Body of pancreas (tissue), 4 donors: ENCODE results near the gene CTIF. TPM values are rescaled to one million over a fixed set of nuclear protein-coding genes. Genes with fewer than 3 reads are reported as not detected.

ENCODE experiments used
- ATAC-seq: fragments of 150-250 bp; one replicate; pipeline ENCODE4 v1.9.1; 2016
- DNase-seq, 4 donors: peaks; one replicate each; pipeline ENCODE4 v3.0.0-alpha.2; 2019
- H3K27ac ChIP-seq, 4 donors: fragments of 200-600 bp; sonication (generic); 1 replicate in 3 of 4; 2 replicates in 1 of 4; pipeline versions ENCODE4 v1.5.1 to v1.6.1; 2016 to 2019; ENCODE audit warnings: mild to moderate bottlenecking in 1 of 4, mixed read lengths in 1 of 4, moderate library complexity in 1 of 4
- H3K27me3 ChIP-seq, 2 donors: fragments of 200-600 bp; sonication (generic); one replicate each; pipeline ENCODE4 v1.6.0; 2016; ENCODE audit warnings: mild to moderate bottlenecking in 1 of 2
- H3K36me3 ChIP-seq, 2 donors: fragments of 200-600 bp; sonication (generic); replicated peaks in 1 of 2; 2 replicates each; pipeline ENCODE4 v1.5.1; 2016; ENCODE audit warnings: low read depth in 2 of 2; ENCODE audit not compliant: insufficient read depth in 1 of 2
- H3K4me1 ChIP-seq: fragments of 200-600 bp; sonication (generic); one replicate; pipeline ENCODE4 v1.6.0; 2016
- H3K4me3 ChIP-seq, 2 donors: fragments of 200-600 bp; sonication (generic); 1 replicate in 1 of 2; 2 replicates in 1 of 2; pipeline ENCODE4 v1.5.1; 2016 to 2019
- H3K9me3 ChIP-seq, 3 donors: fragments of 200-600 bp; sonication (generic); 1 replicate in 2 of 3; 2 replicates in 1 of 3; pipeline ENCODE4 v1.5.1; 2016
- POLR2A ChIP-seq, 3 donors: fragments of 450-650 bp; IDR thresholded peaks; one replicate each; pipeline ENCODE4 v1.6.1; 2016; ENCODE audit warnings: antibody characterized with exemption in 3 of 3, mild to moderate bottlenecking in 2 of 3
- WGBS, 2 donors: methylation state at CpG; one replicate each; pipeline ENCODE4 v1.1.5; 2017; 5-methylcytosine and 5-hydroxymethylcytosine counted together
- intact Hi-C: fragments of 100-400 bp; cut with DNase I; formaldehyde crosslinking; loops from one replicate; pipeline ENCODE4 v1.15.1; 2023
- total RNA-seq, 2 donors: library from RNA; depleted of rRNA; stranded (reverse); fragments of >200 nt; gene quantifications; one replicate each; pipeline ENCODE4 v1.1.0, GENCODE V29; 2016
- TF ChIP-seq, protein P1 (sequence below), 7 experiments: fragments of 450-650 bp in 4 of 7; fragments of 200-600 bp in 3 of 7; sonication (generic) in 3 of 7; IDR thresholded peaks; one replicate each; pipeline ENCODE4 v1.5.1; 2016 to 2019; ENCODE audit warnings: antibody characterized with exemption in 7 of 7

Gene CTIF
- total RNA-seq, 2 donors from 2014 or later = 18.7 to 24.4 TPM

DNA sequence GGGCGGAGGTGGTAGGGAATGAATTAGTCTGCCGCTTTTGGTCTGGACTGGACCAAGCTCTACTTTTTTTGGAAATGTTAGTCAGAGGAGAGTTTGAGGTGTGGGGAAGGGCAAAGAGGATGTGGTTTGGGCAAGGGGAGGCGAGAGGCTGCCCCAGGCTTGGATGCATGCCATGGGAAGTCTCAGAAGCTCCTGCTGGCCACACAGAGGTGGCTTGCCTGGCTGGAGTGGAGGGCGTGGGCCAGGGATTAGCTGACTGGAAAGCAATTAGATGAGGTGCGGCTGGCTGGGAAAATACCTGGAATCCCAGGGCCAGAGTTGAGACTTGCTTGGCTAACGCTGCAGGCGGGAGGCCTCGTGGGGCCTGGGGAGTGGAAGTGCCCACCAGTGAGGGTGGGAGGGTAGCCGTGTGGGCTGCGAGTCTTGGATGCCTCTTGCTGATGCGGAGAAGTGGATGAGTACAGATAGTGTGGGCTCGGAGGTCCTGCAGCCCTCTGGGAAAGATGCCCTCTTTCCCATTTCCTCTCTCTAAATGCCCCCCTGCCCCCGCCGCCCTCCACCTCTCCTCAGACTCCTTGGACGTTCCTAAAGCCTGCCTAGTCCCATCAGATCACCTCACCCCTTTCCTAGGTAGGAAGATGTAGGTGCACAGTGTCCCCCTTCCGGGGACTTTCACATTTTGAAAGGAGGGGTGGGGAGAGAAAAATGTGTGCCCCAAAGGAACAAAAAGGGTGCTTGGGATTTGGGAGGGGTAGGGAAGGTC is 294.3 kb downstream of the CTIF start:
- Histone ChIP-seq H3K27ac (peak overlapping the region in 1 of 4 donors; percentile 23), H3K4me3 (no peak overlapping the region), H3K36me3 (no peaks in the 10 kb centered on the region), H3K4me1 (peaks cover 10% of the 10 kb centered on the region), H3K9me3 (no peaks in the 10 kb centered on the region), H3K27me3 (no peaks in the 10 kb centered on the region)
- intact Hi-C loops = no loop called here
- DNase-seq (peak in 3 of 4 donors; percentile 34 to 56 (median 43)), ATAC-seq (peak; percentile 32)
- 71 to 77% methylated on average over 15 to 16 of the region's 16 CpGs for WGBS, 2 donors
- TF ChIP-seq POLR2A (IDR thresholded peaks at IDR 0.05) = no peak
- TF ChIP-seq, protein P1, sequence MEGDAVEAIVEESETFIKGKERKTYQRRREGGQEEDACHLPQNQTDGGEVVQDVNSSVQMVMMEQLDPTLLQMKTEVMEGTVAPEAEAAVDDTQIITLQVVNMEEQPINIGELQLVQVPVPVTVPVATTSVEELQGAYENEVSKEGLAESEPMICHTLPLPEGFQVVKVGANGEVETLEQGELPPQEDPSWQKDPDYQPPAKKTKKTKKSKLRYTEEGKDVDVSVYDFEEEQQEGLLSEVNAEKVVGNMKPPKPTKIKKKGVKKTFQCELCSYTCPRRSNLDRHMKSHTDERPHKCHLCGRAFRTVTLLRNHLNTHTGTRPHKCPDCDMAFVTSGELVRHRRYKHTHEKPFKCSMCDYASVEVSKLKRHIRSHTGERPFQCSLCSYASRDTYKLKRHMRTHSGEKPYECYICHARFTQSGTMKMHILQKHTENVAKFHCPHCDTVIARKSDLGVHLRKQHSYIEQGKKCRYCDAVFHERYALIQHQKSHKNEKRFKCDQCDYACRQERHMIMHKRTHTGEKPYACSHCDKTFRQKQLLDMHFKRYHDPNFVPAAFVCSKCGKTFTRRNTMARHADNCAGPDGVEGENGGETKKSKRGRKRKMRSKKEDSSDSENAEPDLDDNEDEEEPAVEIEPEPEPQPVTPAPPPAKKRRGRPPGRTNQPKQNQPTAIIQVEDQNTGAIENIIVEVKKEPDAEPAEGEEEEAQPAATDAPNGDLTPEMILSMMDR (IDR thresholded peaks at IDR 0.05) = no peak

DNA sequence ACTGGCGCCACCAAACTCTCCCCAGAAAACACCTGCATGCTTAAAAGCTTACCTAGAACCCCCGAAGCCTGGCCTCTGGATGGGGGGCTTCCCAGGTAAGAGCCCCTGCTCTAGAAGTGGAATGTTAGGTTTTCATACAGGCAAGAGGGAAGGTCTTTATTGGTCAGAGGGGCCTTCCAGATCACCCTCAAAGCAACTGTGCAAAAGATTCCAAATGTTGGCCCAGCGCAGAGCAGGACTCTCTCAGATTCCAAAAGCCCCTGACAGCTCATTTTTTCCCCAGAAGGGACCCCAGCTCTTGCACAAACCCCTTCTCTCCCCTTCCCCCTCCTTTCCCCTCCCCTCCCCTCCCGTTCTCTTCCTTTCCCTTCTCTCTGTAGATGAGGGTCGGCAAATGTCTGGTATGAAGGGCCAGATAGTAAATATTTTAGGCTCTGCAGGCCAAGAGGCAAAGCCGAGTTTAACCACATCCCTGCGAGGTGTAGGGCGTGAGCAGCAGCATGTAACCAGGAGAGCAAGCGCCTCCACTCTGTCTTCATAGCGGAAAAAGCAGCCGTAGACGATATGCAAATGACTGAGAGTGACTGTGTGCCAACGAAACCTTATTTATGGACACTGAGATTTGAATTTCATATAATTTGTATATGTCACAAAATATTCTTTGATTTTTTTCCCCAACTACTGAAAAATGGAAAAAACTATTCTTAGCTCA is 295.0 kb downstream of the CTIF start:
- Histone ChIP-seq H3K27ac (peak overlapping the region in 1 of 4 donors; percentile 44), H3K36me3 (no peaks in the 10 kb centered on the region), H3K4me1 (peaks cover 10% of the 10 kb centered on the region), H3K27me3 (no peaks in the 10 kb centered on the region), H3K4me3 (no peak overlapping the region), H3K9me3 (no peaks in the 10 kb centered on the region)
- intact Hi-C loops = no loop called here
- ATAC-seq = no peak
- WGBS, 2 donors = 76 to 78% methylated on average over 13 of the region's 13 CpGs
- TF ChIP-seq, protein P1 (IDR thresholded peaks at IDR 0.05) = no peak
- TF ChIP-seq POLR2A (IDR thresholded peaks at IDR 0.05) = no peak
- DNase-seq = peak in 1 of 4 donors; percentile 6

DNA sequence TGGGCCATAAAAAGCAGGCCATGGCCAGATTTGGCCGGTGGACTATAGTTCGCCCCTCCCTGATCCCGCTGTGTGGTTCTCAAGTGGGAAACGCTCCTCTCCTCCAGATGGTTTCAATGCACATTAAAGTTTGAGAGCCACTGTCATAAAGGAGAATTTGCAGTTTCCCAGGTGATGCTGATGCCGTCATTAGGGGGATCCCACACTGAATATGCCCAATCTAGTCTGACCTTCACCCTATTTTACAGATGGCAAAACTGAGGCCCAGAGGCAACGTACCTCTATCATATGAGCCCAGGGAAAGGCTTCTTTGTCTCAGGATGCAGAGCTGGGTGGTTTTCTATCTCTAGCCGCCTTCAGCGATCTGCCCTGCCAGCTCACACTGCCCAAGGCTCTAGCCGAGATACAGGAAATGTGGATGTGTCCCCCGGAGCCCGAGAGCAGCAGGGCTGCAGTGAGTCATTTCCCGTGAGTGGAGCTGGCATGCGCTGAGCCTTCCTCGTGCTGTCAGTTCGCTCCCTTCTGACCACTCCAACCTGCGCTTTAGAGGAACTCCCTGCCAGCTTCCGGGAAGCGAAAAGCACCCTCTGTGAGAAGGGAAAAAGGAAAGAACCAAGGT is 295.7 kb downstream of the CTIF start:
- no peak overlapping the region for H3K4me3 ChIP-seq
- H3K4me1 ChIP-seq = peaks cover 10% of the 10 kb centered on the region
- WGBS, 2 donors = 76 to 89% methylated on average over 16 to 18 of the region's 18 CpGs
- H3K27me3 ChIP-seq = no peaks in the 10 kb centered on the region
- ATAC-seq (peak; percentile 68), DNase-seq (peak; percentile 28 to 77 (median 36))
- H3K27ac ChIP-seq = peak overlapping the region in 1 of 4 donors; percentile 44
- H3K9me3 ChIP-seq = no peaks in the 10 kb centered on the region
- H3K36me3 ChIP-seq = no peaks in the 10 kb centered on the region
- intact Hi-C loops = no loop called here
- TF ChIP-seq, protein P1 (IDR thresholded peaks at IDR 0.05) = no peak
- peak in 2 of 3 donors; percentile 28 to 37 for TF ChIP-seq POLR2A (IDR thresholded peaks at IDR 0.05)

DNA sequence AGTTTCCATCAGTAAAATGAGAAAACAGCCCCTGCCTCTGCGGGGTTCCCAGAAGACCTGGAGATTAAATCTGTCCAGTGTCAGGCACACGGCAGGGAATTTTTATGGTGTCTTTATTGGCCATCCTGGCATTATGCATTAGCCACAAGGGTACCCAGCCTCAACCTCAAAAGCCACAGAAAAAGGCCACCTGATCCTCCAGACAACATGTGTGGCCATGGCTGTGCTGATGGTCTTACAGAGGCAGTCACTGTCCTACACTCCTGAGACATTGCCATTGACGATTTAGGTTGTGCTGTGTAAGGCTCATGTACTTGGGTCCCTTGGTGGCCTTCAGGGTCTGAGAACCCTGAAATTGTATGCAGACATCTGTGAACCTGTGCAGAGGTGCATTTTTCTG is 296.3 kb downstream of the CTIF start:
- Histone ChIP-seq H3K27ac (peak overlapping the region in 1 of 4 donors; percentile 44), H3K36me3 (no peaks in the 10 kb centered on the region), H3K4me1 (peaks cover 10% of the 10 kb centered on the region), H3K9me3 (no peaks in the 10 kb centered on the region), H3K27me3 (no peaks in the 10 kb centered on the region), H3K4me3 (no peak overlapping the region)
- 76 to 81% methylated on average over 3 of the region's 3 CpGs for WGBS, 2 donors
- DNase-seq (no peak), ATAC-seq (no peak)
- intact Hi-C loops = no loop called here
- TF ChIP-seq POLR2A (IDR thresholded peaks at IDR 0.05) = no peak
- TF ChIP-seq, protein P1 (IDR thresholded peaks at IDR 0.05) = no peak
